Lung (tissue), 12 donors: Measurements from ENCODE around the gene PSMA6. TPM values are rescaled to one million over a fixed set of nuclear protein-coding genes. Genes with fewer than 3 reads are reported as not detected.

ENCODE experiments used
- ATAC-seq: fragments of 200-7000 bp; cut with Tn5 transposase; one replicate; pipeline ENCODE4 v1.9.1; 2020; ENCODE audit warnings: moderate number of reproducible peaks; ENCODE audit not compliant: insufficient read depth, low FRiP score
- DNase-seq, 3 donors: peaks; one replicate each; pipeline ENCODE4 v3.0.0-alpha.2; 2013 to 2017
- H3K27ac ChIP-seq, 2 donors: one replicate each; pipeline ENCODE4 v1.5.1; 2013; ENCODE audit warnings: mild to moderate bottlenecking in 2 of 2, moderate library complexity in 2 of 2, control low read depth in 1 of 2, inconsistent platforms in 1 of 2, low read depth in 1 of 2, low read length in 1 of 2
- H3K27me3 ChIP-seq, 3 donors: one replicate each; pipeline ENCODE4 v1.5.1; 2013; ENCODE audit warnings: low read length in 2 of 3; ENCODE audit not compliant: control insufficient read depth in 3 of 3, insufficient read depth in 3 of 3
- H3K36me3 ChIP-seq, 4 donors: one replicate each; pipeline ENCODE4 v1.5.1; 2013; ENCODE audit warnings: low read length in 4 of 4, mild to moderate bottlenecking in 1 of 4, moderate library complexity in 1 of 4; ENCODE audit not compliant: control insufficient read depth in 4 of 4, insufficient read depth in 4 of 4
- H3K4me1 ChIP-seq, 5 donors: one replicate each; pipeline ENCODE4 v1.5.1; 2013; ENCODE audit warnings: low read length in 5 of 5, mild to moderate bottlenecking in 2 of 5, moderate library complexity in 1 of 5; ENCODE audit not compliant: control insufficient read depth in 5 of 5, insufficient read depth in 5 of 5
- H3K4me3 ChIP-seq: one replicate; pipeline ENCODE4 v1.5.1; 2013; ENCODE audit warnings: mild to moderate bottlenecking, control low read depth, moderate library complexity
- H3K9ac ChIP-seq, 2 donors: one replicate each; pipeline ENCODE4 v1.5.1; 2013; ENCODE audit warnings: low read length in 2 of 2, control low read depth in 1 of 2; ENCODE audit not compliant: insufficient read depth in 1 of 2
- H3K9me3 ChIP-seq, 4 donors: one replicate each; pipeline ENCODE4 v1.5.1; 2013; ENCODE audit warnings: low read length in 3 of 4, mild to moderate bottlenecking in 1 of 4, moderate library complexity in 1 of 4; ENCODE audit not compliant: control insufficient read depth in 4 of 4, insufficient read depth in 3 of 4
- CTCF ChIP-seq: IDR thresholded peaks from 2 replicates; pipeline ENCODE4 v1.5.1; 2012; ENCODE audit warnings: mild to moderate bottlenecking; ENCODE audit errors: control extremely low read depth, extremely low read depth
- WGBS, 2 donors: extraction: QIAGEN DNeasy Blood & Tissue Kit; methylation state at CpG; one replicate each; pipeline ENCODE4 v1.1.7; 2013; 5-methylcytosine and 5-hydroxymethylcytosine counted together
- polyA plus RNA-seq, 2 donors: library from polyadenylated mRNA; stranded (reverse); fragments of 200-250 nt; gene quantifications; one replicate each; pipeline ENCODE4 v1.2.1, GENCODE V29; 2013
- total RNA-seq, 2 donors: library from RNA; depleted of rRNA in 1 of 2; stranded (reverse); fragments of >200 nt in 1 of 2; gene quantifications; one replicate each; pipeline ENCODE4 v1.2.1, GENCODE V29; 2014 to 2021
- donor health status: control.
- donor health status: control.
- donor health status: Bipolar disorder and iron deficiency.
- donor health status: healthy.
- donor health status: DM: yes; HTN: yes; CAD: no.

PSMA6 gene
- total and polyA plus RNA-seq, 4 donors = 119 to 351 (median 212) TPM

- ATAC-seq (peak; percentile 78), DNase-seq (peak; percentile 84 to 90 (median 88))
- Histone ChIP-seq H3K27me3 (no peaks in the 10 kb centered on the region), H3K27ac (peak overlapping the region; percentile 56 to 94), H3K4me3 (no peak overlapping the region), H3K9ac (peak overlapping the region in 1 of 2 donors; percentile 60), H3K4me1 (peaks cover 9 to 50% (median 44%) of the 10 kb centered on the region in 5 donors), H3K9me3 (no peaks in the 10 kb centered on the region), H3K36me3 (no peaks in the 10 kb centered on the region)
- 16 to 36% methylated on average over 28 of the region's 28 CpGs for WGBS, 2 donors
- no peak for TF ChIP-seq CTCF
Observed at GRCh38 chr14:35336494-35337268, 44.5 kb downstream of the PSMA6 start.

- 73 to 80% methylated on average over 10 of the region's 10 CpGs for WGBS, 2 donors
- DNase-seq (no peak), ATAC-seq (no peak)
- TF ChIP-seq CTCF = no peak
- Histone ChIP-seq H3K27me3 (no peaks in the 10 kb centered on the region), H3K9ac (peak overlapping the region in 1 of 2 donors; percentile 32), H3K36me3 (no peaks in the 10 kb centered on the region), H3K4me3 (no peak overlapping the region), H3K27ac (peak overlapping the region; percentile 56 to 94), H3K4me1 (peaks cover 9 to 51% (median 49%) of the 10 kb centered on the region in 5 donors), H3K9me3 (no peaks in the 10 kb centered on the region)
Observed at GRCh38 chr14:35337269-35338255, 45.4 kb downstream of the PSMA6 start.

- TF ChIP-seq CTCF = no peak
- H3K4me1 ChIP-seq = peaks cover 9 to 46% (median 39%) of the 10 kb centered on the region in 5 donors
- no peak overlapping the region for H3K9ac ChIP-seq
- no peaks in the 10 kb centered on the region for H3K27me3 ChIP-seq
- H3K9me3 ChIP-seq = no peaks in the 10 kb centered on the region
- ATAC-seq = no peak
- no peak for DNase-seq
- no peaks in the 10 kb centered on the region for H3K36me3 ChIP-seq
- 89 to 92% methylated on average over 16 of the region's 16 CpGs for WGBS, 2 donors
- peak overlapping the region in 1 of 2 donors; percentile 58 for H3K27ac ChIP-seq
- no peak overlapping the region for H3K4me3 ChIP-seq
Observed at GRCh38 chr14:35338731-35339405, 46.7 kb downstream of the PSMA6 start.
